Stimulated activated naive CD8-positive, alpha-beta T cell treated with anti-CD3 and anti-CD28 coated beads, Interleukin-15, amount 100 ng/mL, for 72 hours (primary cell): ENCODE measurements around the gene ARL14EPL.
A peak's percentile ranks its signal among the peaks of the same experiment; 100 is the strongest.

Experiments
- ATAC-seq: fragments of 150-1000 bp; cut with Tn5 transposase; 2 replicates; pipeline ENCODE4 v1.10.0; 2021; ENCODE audit warnings: mild to moderate bottlenecking, moderate library complexity
- DNase-seq, 2 donors: peaks; one replicate each; pipeline ENCODE4 v3.0.0; 2021 to 2022
- H3K27ac Mint-ChIP-seq, 2 donors: one replicate each; pipeline ENCODE4 v1.8.0; 2022; ENCODE audit warnings: mild to moderate bottlenecking in 2 of 2, mixed read lengths in 2 of 2, moderate library complexity in 2 of 2
- H3K27me3 Mint-ChIP-seq: one replicate; pipeline ENCODE4 v1.8.0; 2022; ENCODE audit warnings: mixed read lengths
- H3K4me1 Mint-ChIP-seq: one replicate; pipeline ENCODE4 v1.8.0; 2022; ENCODE audit warnings: mild to moderate bottlenecking, mixed read lengths
- H3K4me3 Mint-ChIP-seq, 2 donors: one replicate each; pipeline ENCODE4 v1.8.0; 2022; ENCODE audit warnings: mild to moderate bottlenecking in 2 of 2, mixed read lengths in 2 of 2, moderate library complexity in 1 of 2
- H3K9me3 Mint-ChIP-seq, 2 donors: one replicate each; pipeline ENCODE4 v1.8.0; 2022; ENCODE audit warnings: mixed read lengths in 2 of 2

Gene ARL14EPL

GRCh38 chr5:116035123-116035522 lies 2.9 kb downstream of the ARL14EPL start:
- H3K27ac Mint-ChIP-seq, result no peak overlapping the region
- H3K9me3 Mint-ChIP-seq, result no peaks in the 10 kb centered on the region
- ATAC-seq (no peak), DNase-seq (no peak)
- H3K27me3 Mint-ChIP-seq, result peaks cover 53% of the 10 kb centered on the region
- peaks cover 24% of the 10 kb centered on the region for H3K4me1 Mint-ChIP-seq
- H3K4me3 Mint-ChIP-seq, result no peak overlapping the region

- peak; percentile 39 for ATAC-seq
Observed at GRCh38 chr5:116037236-116037822, 5.1 kb downstream of the ARL14EPL start.

GRCh38 chr5:116038817-116039216 lies 6.5 kb downstream of the ARL14EPL start:
- H3K4me1 Mint-ChIP-seq, result peaks cover 18% of the 10 kb centered on the region
- ATAC-seq (no peak), DNase-seq (no peak)
- H3K27ac Mint-ChIP-seq, result no peak overlapping the region
- no peaks in the 10 kb centered on the region for H3K9me3 Mint-ChIP-seq
- peaks cover 56% of the 10 kb centered on the region for H3K27me3 Mint-ChIP-seq
- no peak overlapping the region for H3K4me3 Mint-ChIP-seq

More at GRCh38 chr5:116037236-116037822, 5.1 kb downstream of the ARL14EPL start:
- H3K27ac Mint-ChIP-seq, result no peak overlapping the region
- H3K9me3 Mint-ChIP-seq, result no peaks in the 10 kb centered on the region
- H3K4me3 Mint-ChIP-seq, result no peak overlapping the region
- H3K27me3 Mint-ChIP-seq, result peaks cover 55% of the 10 kb centered on the region
- no peak for DNase-seq
- H3K4me1 Mint-ChIP-seq, result peaks cover 24% of the 10 kb centered on the region

GRCh38 chr5:116042375-116042774 lies 10.1 kb downstream of the ARL14EPL start:
- ATAC-seq (no peak), DNase-seq (no peak)
- H3K9me3 Mint-ChIP-seq, result no peaks in the 10 kb centered on the region
- no peak overlapping the region for H3K4me3 Mint-ChIP-seq
- no peak overlapping the region for H3K27ac Mint-ChIP-seq
- H3K4me1 Mint-ChIP-seq, result peaks cover 14% of the 10 kb centered on the region
- peaks cover 35% of the 10 kb centered on the region for H3K27me3 Mint-ChIP-seq

- H3K27me3 Mint-ChIP-seq, result peaks cover 21% of the 10 kb centered on the region
- ATAC-seq, result no peak
- no peak for DNase-seq
- H3K9me3 Mint-ChIP-seq, result no peaks in the 10 kb centered on the region
- H3K27ac Mint-ChIP-seq, result no peak overlapping the region
- H3K4me1 Mint-ChIP-seq, result peaks cover 1% of the 10 kb centered on the region
- H3K4me3 Mint-ChIP-seq, result no peak overlapping the region
Observed at GRCh38 chr5:116044073-116044472, 11.8 kb downstream of the ARL14EPL start.

- H3K27ac Mint-ChIP-seq, result no peak overlapping the region
- no peak for ATAC-seq
Observed at GRCh38 chr5:116045821-116046220, 13.5 kb downstream of the ARL14EPL start.

GRCh38 chr5:116046261-116046660 lies 14.0 kb downstream of the ARL14EPL start:
- no peak overlapping the region for H3K27ac Mint-ChIP-seq
- H3K4me1 Mint-ChIP-seq, result no peaks in the 10 kb centered on the region
- no peaks in the 10 kb centered on the region for H3K9me3 Mint-ChIP-seq
- ATAC-seq, result no peak
- DNase-seq, result no peak
- H3K27me3 Mint-ChIP-seq, result peaks cover 19% of the 10 kb centered on the region
- H3K4me3 Mint-ChIP-seq, result no peak overlapping the region

More at GRCh38 chr5:116045821-116046220, 13.5 kb downstream of the ARL14EPL start:
- no peaks in the 10 kb centered on the region for H3K9me3 Mint-ChIP-seq
- H3K27me3 Mint-ChIP-seq, result peaks cover 17% of the 10 kb centered on the region
- no peak overlapping the region for H3K4me3 Mint-ChIP-seq
- no peaks in the 10 kb centered on the region for H3K4me1 Mint-ChIP-seq
- DNase-seq, result no peak

- Mint-ChIP-seq H3K27me3 (peaks cover 15% of the 10 kb centered on the region), H3K9me3 (no peaks in the 10 kb centered on the region), H3K27ac (no peak overlapping the region), H3K4me1 (no peaks in the 10 kb centered on the region), H3K4me3 (no peak overlapping the region)
- ATAC-seq (no peak), DNase-seq (no peak)
Observed at GRCh38 chr5:116046823-116047222, 14.6 kb downstream of the ARL14EPL start.

GRCh38 chr5:116058346-116058936 lies 26.2 kb downstream of the ARL14EPL start:
- peaks cover 29% of the 10 kb centered on the region for H3K27me3 Mint-ChIP-seq
- H3K27ac Mint-ChIP-seq, result no peak overlapping the region
- DNase-seq, result no peak
- H3K9me3 Mint-ChIP-seq, result no peaks in the 10 kb centered on the region
- ATAC-seq, result no peak
- no peaks in the 10 kb centered on the region for H3K4me1 Mint-ChIP-seq
- H3K4me3 Mint-ChIP-seq, result no peak overlapping the region

- ATAC-seq (no peak), DNase-seq (no peak)
- no peak overlapping the region for H3K27ac Mint-ChIP-seq
- no peak overlapping the region for H3K4me3 Mint-ChIP-seq
- H3K4me1 Mint-ChIP-seq, result no peaks in the 10 kb centered on the region
- H3K27me3 Mint-ChIP-seq, result peaks cover 42% of the 10 kb centered on the region
- no peaks in the 10 kb centered on the region for H3K9me3 Mint-ChIP-seq
Observed at GRCh38 chr5:116062352-116062751, 30.1 kb downstream of the ARL14EPL start.

- DNase-seq, result no peak
- no peak for ATAC-seq
- Mint-ChIP-seq H3K27me3 (peaks cover 31% of the 10 kb centered on the region), H3K4me3 (no peak overlapping the region), H3K4me1 (no peaks in the 10 kb centered on the region), H3K27ac (no peak overlapping the region), H3K9me3 (no peaks in the 10 kb centered on the region)
Observed at GRCh38 chr5:116063950-116064349, 31.7 kb downstream of the ARL14EPL start.

GRCh38 chr5:116068028-116068632 lies 35.9 kb downstream of the ARL14EPL start:
- H3K4me1 Mint-ChIP-seq, result no peaks in the 10 kb centered on the region
- ATAC-seq (peak; percentile 56), DNase-seq (no peak)
- no peaks in the 10 kb centered on the region for H3K9me3 Mint-ChIP-seq
- peaks cover 47% of the 10 kb centered on the region for H3K27me3 Mint-ChIP-seq
- H3K27ac Mint-ChIP-seq, result no peak overlapping the region
- H3K4me3 Mint-ChIP-seq, result no peak overlapping the region

GRCh38 chr5:116071211-116071610 lies 38.9 kb downstream of the ARL14EPL start:
- DNase-seq (no peak), ATAC-seq (no peak)
- Mint-ChIP-seq H3K4me1 (peaks cover 14% of the 10 kb centered on the region), H3K4me3 (no peak overlapping the region), H3K9me3 (peaks cover 0 to 9% of the 10 kb centered on the region in 2 donors), H3K27me3 (peaks cover 35% of the 10 kb centered on the region), H3K27ac (no peak overlapping the region)

- DNase-seq (peak in 1 of 2 donors; percentile 14), ATAC-seq (peak; percentile 51)
- peak overlapping the region; percentile 40 to 55 for H3K4me3 Mint-ChIP-seq
- peak overlapping the region in 1 of 2 donors; percentile 79 for H3K27ac Mint-ChIP-seq
- H3K9me3 Mint-ChIP-seq, result peaks cover 0 to 11% of the 10 kb centered on the region in 2 donors
- peaks cover 26% of the 10 kb centered on the region for H3K4me1 Mint-ChIP-seq
- peaks cover 13% of the 10 kb centered on the region for H3K27me3 Mint-ChIP-seq
Observed at GRCh38 chr5:116075191-116075831, 43.0 kb downstream of the ARL14EPL start.

GRCh38 chr5:116076496-116076895 lies 44.2 kb downstream of the ARL14EPL start:
- Mint-ChIP-seq H3K27me3 (peaks cover 13% of the 10 kb centered on the region), H3K4me3 (peak overlapping the region; percentile 58 to 60), H3K9me3 (peaks cover 0 to 11% of the 10 kb centered on the region in 2 donors), H3K4me1 (peaks cover 31% of the 10 kb centered on the region), H3K27ac (peak overlapping the region; percentile 64 to 83)
- ATAC-seq (peak; percentile 90), DNase-seq (peak in 1 of 2 donors; percentile 28)

- Mint-ChIP-seq H3K4me1 (peaks cover 48% of the 10 kb centered on the region), H3K27me3 (no peaks in the 10 kb centered on the region), H3K9me3 (peaks cover 0 to 11% of the 10 kb centered on the region in 2 donors), H3K4me3 (no peak overlapping the region), H3K27ac (no peak overlapping the region)
- no peak for ATAC-seq
- DNase-seq, result no peak
Observed at GRCh38 chr5:116078199-116078598, 45.9 kb downstream of the ARL14EPL start.
